ENCODE measurements around the gene UVRAG.

Gene UVRAG

GRCh38 chr11:76159303-76159937 lies 344.4 kb downstream of the UVRAG start:
- no peaks in the 10 kb centered on the region for H3K4me1 ChIP-seq (ENCODE audit: control insufficient read depth, low read depth, low read length)
- H2AK5ac ChIP-seq (ENCODE audit: low read length) = no peak overlapping the region
- H4K5ac ChIP-seq (ENCODE audit: low read length) = no peak overlapping the region
- H3K36me3 ChIP-seq (ENCODE audit: control insufficient read depth, insufficient read depth, low read length) = no peaks in the 10 kb centered on the region
- H3K4ac ChIP-seq (ENCODE audit: low read depth, low read length) = no peak overlapping the region
- H3K56ac ChIP-seq (ENCODE audit: low read length) = no peak overlapping the region
- H3K9ac ChIP-seq (ENCODE audit: low read length) = no peak overlapping the region
- no peak overlapping the region for H4K8ac ChIP-seq (ENCODE audit: low read depth, low read length)
- no peak overlapping the region for H2BK15ac ChIP-seq (replicated peaks; ENCODE audit: low read depth)
- H3K27me3 ChIP-seq (ENCODE audit: insufficient read depth, low read length, poor library complexity) = no peaks in the 10 kb centered on the region
- H3K27ac ChIP-seq (ENCODE audit: low read depth, low read length) = no peak overlapping the region
- H2BK120ac ChIP-seq (ENCODE audit: low read depth, low read length) = no peak overlapping the region
- DNase-seq = no peak
- no peak overlapping the region for H3K4me3 ChIP-seq (ENCODE audit: low read length)
- H3K4me2 ChIP-seq (ENCODE audit: low read length) = no peak overlapping the region
- no peak overlapping the region for H3K18ac ChIP-seq (ENCODE audit: low read length)
- H2BK5ac ChIP-seq (ENCODE audit: low read length) = no peak overlapping the region
- H3K79me2 ChIP-seq (ENCODE audit: control insufficient read depth, insufficient read depth, low read length) = no peaks in the 10 kb centered on the region
- no peak overlapping the region for H3K23ac ChIP-seq (ENCODE audit: low read length)
- no CpG with 5 or more reads among the region's 14 CpGs for WGBS (ENCODE audit: extremely low coverage, insufficient coverage, low lambda C conversion rate)
- no peaks in the 10 kb centered on the region for H3K79me1 ChIP-seq (ENCODE audit: low read length)

GRCh38 chr11:76159983-76160661 lies 345.1 kb downstream of the UVRAG start:
- Histone ChIP-seq H3K4ac (ENCODE audit: low read depth, low read length) (no peak overlapping the region), H3K9ac (ENCODE audit: low read length) (no peak overlapping the region), H3K27ac (ENCODE audit: low read depth, low read length) (no peak overlapping the region), H2BK15ac (replicated peaks; ENCODE audit: low read depth) (no peak overlapping the region), H3K23ac (ENCODE audit: low read length) (no peak overlapping the region), H2AK5ac (ENCODE audit: low read length) (no peak overlapping the region), H3K4me1 (ENCODE audit: control insufficient read depth, low read depth, low read length) (no peaks in the 10 kb centered on the region), H3K4me3 (ENCODE audit: low read length) (no peak overlapping the region), H3K4me2 (ENCODE audit: low read length) (no peak overlapping the region), H2BK5ac (ENCODE audit: low read length) (no peak overlapping the region), H3K27me3 (ENCODE audit: insufficient read depth, low read length, poor library complexity) (no peaks in the 10 kb centered on the region), H3K18ac (ENCODE audit: low read length) (no peak overlapping the region), H4K5ac (ENCODE audit: low read length) (no peak overlapping the region), H3K36me3 (ENCODE audit: control insufficient read depth, insufficient read depth, low read length) (no peaks in the 10 kb centered on the region), H2BK120ac (ENCODE audit: low read depth, low read length) (no peak overlapping the region), H3K56ac (ENCODE audit: low read length) (no peak overlapping the region), H3K79me1 (ENCODE audit: low read length) (no peaks in the 10 kb centered on the region), H3K79me2 (ENCODE audit: control insufficient read depth, insufficient read depth, low read length) (no peaks in the 10 kb centered on the region), H4K8ac (ENCODE audit: low read depth, low read length) (no peak overlapping the region)
- no CpG with 5 or more reads among the region's 14 CpGs for WGBS (ENCODE audit: extremely low coverage, insufficient coverage, low lambda C conversion rate)
- no peak for DNase-seq

GRCh38 chr11:76160856-76161255 lies 345.8 kb downstream of the UVRAG start:
- Histone ChIP-seq H4K5ac (ENCODE audit: low read length) (no peak overlapping the region), H3K79me2 (ENCODE audit: control insufficient read depth, insufficient read depth, low read length) (no peaks in the 10 kb centered on the region), H3K18ac (ENCODE audit: low read length) (no peak overlapping the region), H2BK120ac (ENCODE audit: low read depth, low read length) (no peak overlapping the region), H2AK5ac (ENCODE audit: low read length) (no peak overlapping the region), H3K79me1 (ENCODE audit: low read length) (no peaks in the 10 kb centered on the region), H3K4me2 (ENCODE audit: low read length) (no peak overlapping the region), H3K4me3 (ENCODE audit: low read length) (no peak overlapping the region), H3K56ac (ENCODE audit: low read length) (no peak overlapping the region), H3K4ac (ENCODE audit: low read depth, low read length) (no peak overlapping the region), H4K8ac (ENCODE audit: low read depth, low read length) (no peak overlapping the region), H2BK15ac (replicated peaks; ENCODE audit: low read depth) (no peak overlapping the region), H3K27me3 (ENCODE audit: insufficient read depth, low read length, poor library complexity) (no peaks in the 10 kb centered on the region), H3K23ac (ENCODE audit: low read length) (no peak overlapping the region), H3K36me3 (ENCODE audit: control insufficient read depth, insufficient read depth, low read length) (no peaks in the 10 kb centered on the region), H3K4me1 (ENCODE audit: control insufficient read depth, low read depth, low read length) (no peaks in the 10 kb centered on the region), H3K9ac (ENCODE audit: low read length) (no peak overlapping the region), H2BK5ac (ENCODE audit: low read length) (no peak overlapping the region), H3K27ac (ENCODE audit: low read depth, low read length) (no peak overlapping the region)
- WGBS (ENCODE audit: extremely low coverage, insufficient coverage, low lambda C conversion rate) = no CpG with 5 or more reads among the region's 8 CpGs
- no peak for DNase-seq

GRCh38 chr11:76161261-76161961 lies 346.4 kb downstream of the UVRAG start:
- H2BK5ac ChIP-seq (ENCODE audit: low read length) = no peak overlapping the region
- H3K79me2 ChIP-seq (ENCODE audit: control insufficient read depth, insufficient read depth, low read length) = no peaks in the 10 kb centered on the region
- no peak overlapping the region for H3K4ac ChIP-seq (ENCODE audit: low read depth, low read length)
- H2BK15ac ChIP-seq (replicated peaks; ENCODE audit: low read depth) = no peak overlapping the region
- H3K18ac ChIP-seq (ENCODE audit: low read length) = no peak overlapping the region
- no peaks in the 10 kb centered on the region for H3K36me3 ChIP-seq (ENCODE audit: control insufficient read depth, insufficient read depth, low read length)
- no peak for DNase-seq
- no peak overlapping the region for H3K9ac ChIP-seq (ENCODE audit: low read length)
- no peaks in the 10 kb centered on the region for H3K79me1 ChIP-seq (ENCODE audit: low read length)
- no peak overlapping the region for H2AK5ac ChIP-seq (ENCODE audit: low read length)
- H3K4me2 ChIP-seq (ENCODE audit: low read length) = no peak overlapping the region
- no peak overlapping the region for H2BK120ac ChIP-seq (ENCODE audit: low read depth, low read length)
- H4K8ac ChIP-seq (ENCODE audit: low read depth, low read length) = no peak overlapping the region
- H3K4me1 ChIP-seq (ENCODE audit: control insufficient read depth, low read depth, low read length) = no peaks in the 10 kb centered on the region
- H3K4me3 ChIP-seq (ENCODE audit: low read length) = no peak overlapping the region
- no peak overlapping the region for H3K56ac ChIP-seq (ENCODE audit: low read length)
- H3K23ac ChIP-seq (ENCODE audit: low read length) = no peak overlapping the region
- H4K5ac ChIP-seq (ENCODE audit: low read length) = no peak overlapping the region
- WGBS (ENCODE audit: extremely low coverage, insufficient coverage, low lambda C conversion rate) = no CpG with 5 or more reads among the region's 24 CpGs
- H3K27me3 ChIP-seq (ENCODE audit: insufficient read depth, low read length, poor library complexity) = no peaks in the 10 kb centered on the region
- H3K27ac ChIP-seq (ENCODE audit: low read depth, low read length) = no peak overlapping the region

- Histone ChIP-seq H2BK120ac (ENCODE audit: low read depth, low read length) (no peak overlapping the region), H4K8ac (ENCODE audit: low read depth, low read length) (no peak overlapping the region), H3K79me2 (ENCODE audit: control insufficient read depth, insufficient read depth, low read length) (no peaks in the 10 kb centered on the region), H3K23ac (ENCODE audit: low read length) (no peak overlapping the region), H3K27me3 (ENCODE audit: insufficient read depth, low read length, poor library complexity) (no peaks in the 10 kb centered on the region), H3K27ac (ENCODE audit: low read depth, low read length) (no peak overlapping the region), H3K36me3 (ENCODE audit: control insufficient read depth, insufficient read depth, low read length) (no peaks in the 10 kb centered on the region), H3K4me2 (ENCODE audit: low read length) (no peak overlapping the region), H3K18ac (ENCODE audit: low read length) (no peak overlapping the region), H3K4me1 (ENCODE audit: control insufficient read depth, low read depth, low read length) (no peaks in the 10 kb centered on the region), H3K9ac (ENCODE audit: low read length) (no peak overlapping the region), H3K56ac (ENCODE audit: low read length) (no peak overlapping the region), H3K4me3 (ENCODE audit: low read length) (no peak overlapping the region), H2AK5ac (ENCODE audit: low read length) (no peak overlapping the region), H2BK5ac (ENCODE audit: low read length) (no peak overlapping the region), H3K79me1 (ENCODE audit: low read length) (no peaks in the 10 kb centered on the region), H2BK15ac (replicated peaks; ENCODE audit: low read depth) (no peak overlapping the region), H3K4ac (ENCODE audit: low read depth, low read length) (no peak overlapping the region), H4K5ac (ENCODE audit: low read length) (no peak overlapping the region)
- DNase-seq = no peak
- no CpG with 5 or more reads among the region's 15 CpGs for WGBS (ENCODE audit: extremely low coverage, insufficient coverage, low lambda C conversion rate)
Measured at GRCh38 chr11:76162336-76163288, 347.6 kb downstream of the UVRAG start.
